Stimulated activated CD4-positive, alpha-beta T cell treated with anti-CD3 and anti-CD28 coated beads, Interleukin-15, amount 100 ng/mL, for 1 hour (primary cell): ENCODE data around the gene OSBPL2.

Experiments used
- DNase-seq, 2 donors: peaks; one replicate each; pipeline ENCODE4 v3.0.0-alpha.2; 2020; ENCODE audit warnings: low read depth in 1 of 2, low spot score in 1 of 2

Gene OSBPL2

DNA sequence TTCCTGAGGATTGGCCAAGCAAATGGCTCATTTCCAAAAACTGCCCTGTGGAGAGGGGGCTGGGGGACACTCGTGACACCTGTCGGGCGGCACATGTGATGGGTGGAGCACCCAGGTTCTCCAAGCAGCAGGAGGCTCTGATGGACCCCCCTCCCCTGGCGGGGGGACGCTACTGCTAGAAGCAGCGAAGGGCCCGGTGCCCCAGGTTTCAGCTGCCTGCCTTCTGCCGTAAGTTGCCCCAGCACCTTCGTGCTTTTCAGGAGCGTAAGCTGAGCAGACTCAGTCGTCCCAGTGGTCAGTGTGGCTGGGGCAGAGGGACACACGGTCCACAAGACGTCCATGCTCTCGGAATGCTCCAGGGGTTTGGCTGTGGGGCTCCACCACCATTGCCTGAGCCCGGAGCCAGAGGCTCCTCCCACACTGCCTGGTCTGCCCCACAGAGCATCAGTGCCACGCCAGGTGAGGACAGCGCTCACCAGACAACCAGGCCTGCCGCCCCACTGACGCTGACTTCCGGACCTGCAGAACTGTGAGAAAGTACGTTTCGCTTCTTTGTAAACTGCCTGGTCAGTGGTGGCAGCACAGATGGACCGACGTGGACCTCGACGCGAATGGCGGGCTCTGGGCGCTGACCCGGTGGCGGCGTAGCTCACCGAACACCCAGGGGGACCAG lies 60.4 kb downstream of the OSBPL2 start:
- no peak for DNase-seq

DNA sequence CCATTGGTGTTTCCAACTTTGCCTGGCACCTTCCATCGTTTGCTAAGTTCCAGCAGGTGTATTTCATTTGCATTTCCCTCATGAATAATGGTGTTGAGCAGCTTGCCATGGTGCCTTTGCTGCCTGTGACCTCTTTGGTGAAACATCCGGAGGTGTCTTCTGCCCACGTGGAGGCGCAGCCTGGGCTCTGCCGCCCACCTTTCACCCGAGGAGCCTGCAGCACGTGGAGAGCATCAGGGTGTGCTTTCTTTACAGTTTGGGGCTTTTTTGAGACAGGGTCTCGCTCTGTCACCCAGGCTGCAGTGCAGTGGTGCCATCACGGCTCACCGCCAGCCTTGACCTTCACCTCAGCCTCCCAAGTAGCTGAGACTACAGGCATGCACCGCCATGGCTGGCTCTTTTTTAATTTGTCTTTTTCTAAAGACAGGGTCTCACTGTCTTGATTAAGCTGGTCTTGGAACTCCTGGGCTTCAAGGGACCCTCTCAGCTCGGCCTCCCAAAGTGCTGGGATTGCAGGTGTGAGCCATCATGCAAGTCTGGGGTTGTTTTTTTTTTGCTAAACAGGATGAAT lies 61.4 kb downstream of the OSBPL2 start:
- no peak for DNase-seq

DNA sequence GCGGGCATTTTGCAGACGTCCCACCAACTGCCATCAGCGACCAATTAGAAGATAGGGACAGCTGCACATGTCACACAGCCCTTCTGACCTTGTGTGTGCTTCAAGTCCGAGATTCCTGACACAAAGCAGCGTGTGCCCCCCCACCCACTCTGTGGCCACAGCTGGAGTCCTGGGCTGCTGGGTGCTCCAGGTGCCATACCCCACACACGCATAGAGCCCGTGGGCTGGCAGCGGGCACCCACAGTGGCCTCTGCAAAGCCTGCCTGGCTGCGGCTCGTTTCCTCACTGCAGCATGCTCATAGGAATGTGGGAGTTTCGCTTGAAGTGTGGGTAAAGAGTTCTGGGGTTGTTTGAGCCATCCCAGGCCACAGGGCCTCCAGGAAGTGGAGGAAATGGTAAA lies 62.0 kb downstream of the OSBPL2 start:
- no peak for DNase-seq

DNA sequence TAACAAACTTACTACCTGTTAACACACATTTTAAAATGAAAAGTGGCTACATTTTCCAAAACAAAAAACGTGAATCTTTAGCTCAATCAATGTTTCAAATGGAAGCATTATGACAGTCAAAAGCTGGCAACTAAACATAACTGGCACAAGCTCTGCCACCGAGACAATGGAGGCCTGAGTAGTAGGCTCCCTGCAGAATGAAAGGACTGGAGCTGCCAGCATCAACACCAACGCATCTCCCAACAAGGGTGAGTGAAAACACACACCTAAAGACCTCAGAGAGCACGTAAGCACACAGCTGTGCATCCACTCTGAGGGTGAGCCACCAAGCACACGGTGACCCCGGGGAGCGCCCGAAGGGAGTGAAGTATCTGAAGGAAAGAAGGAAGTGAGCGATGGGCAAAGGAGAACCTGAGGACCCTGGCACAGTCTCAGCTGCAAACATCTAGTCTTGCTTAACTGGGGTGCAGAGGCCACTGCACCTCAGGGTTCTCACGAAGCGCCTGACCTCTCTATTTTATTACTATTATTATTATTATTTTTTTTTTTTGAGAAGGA lies 62.9 kb downstream of the OSBPL2 start:
- DNase-seq = no peak

DNA sequence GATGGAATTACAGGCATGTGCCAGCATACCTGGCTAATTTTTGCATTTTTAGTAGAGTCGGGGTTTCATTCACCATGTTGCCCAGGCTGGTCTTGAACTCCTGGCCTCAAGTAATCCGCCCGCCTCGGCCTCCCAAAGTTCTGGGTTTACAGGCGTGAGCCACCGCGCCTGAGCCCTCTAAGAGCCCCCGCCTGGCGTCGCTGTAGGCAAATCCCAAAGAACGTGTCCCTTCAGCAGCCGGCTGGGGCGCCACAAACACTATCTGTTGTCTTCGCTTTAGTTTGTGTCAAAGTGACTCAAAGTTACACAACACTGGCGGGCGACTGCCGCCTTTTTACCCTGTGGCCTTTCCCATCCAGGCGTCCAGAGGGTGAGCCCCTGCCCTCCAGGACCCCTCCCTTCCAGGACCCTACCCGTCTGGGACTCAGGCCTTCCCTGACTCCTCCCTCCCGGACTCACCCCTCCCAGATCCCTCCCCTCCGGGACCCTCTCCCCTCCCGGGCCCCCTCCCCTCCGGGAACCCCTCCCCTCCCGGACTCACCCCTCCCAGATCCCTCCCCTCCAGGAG lies 63.5 kb downstream of the OSBPL2 start:
- DNase-seq = peak; percentile 68 to 79

DNA sequence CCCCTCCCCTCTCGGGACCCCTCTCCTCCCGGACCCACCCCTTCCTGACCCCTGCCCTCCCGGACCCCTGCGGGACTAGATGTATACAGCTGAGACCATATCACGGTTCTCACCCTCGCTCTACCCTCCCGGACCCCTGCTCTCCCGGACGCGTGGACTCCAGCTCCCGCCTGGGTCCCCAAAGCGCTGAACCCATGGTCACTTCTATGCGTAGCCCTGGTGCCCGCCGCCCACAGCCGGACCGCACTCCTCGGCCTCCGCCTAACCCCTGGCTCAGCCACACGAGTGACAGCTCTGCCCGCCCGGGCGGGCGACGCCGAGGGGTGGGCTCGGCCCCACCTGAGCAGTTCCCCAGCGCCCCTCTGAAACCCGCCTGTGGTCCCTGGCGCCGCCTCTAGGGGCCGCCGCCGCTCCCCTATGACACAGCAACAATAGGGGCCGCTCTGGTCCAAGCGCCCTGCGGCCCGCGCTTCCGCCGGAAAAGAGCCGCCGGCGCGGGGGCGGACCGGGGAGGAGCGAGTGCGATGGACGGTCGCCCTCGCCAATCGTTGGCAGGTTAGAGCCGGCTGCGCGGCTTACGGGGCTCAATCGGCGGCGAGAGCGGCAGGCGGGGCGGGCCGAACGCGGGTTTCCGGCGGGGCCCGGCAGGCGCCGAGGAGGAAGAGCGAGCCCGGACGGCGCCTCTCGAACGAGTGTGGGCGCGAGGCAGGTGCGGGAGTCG lies 64.2 kb downstream of the OSBPL2 start, which contains the start of gene ADRM1:
Gene ADRM1 (plus strand): TSS at position 657 of the 721 bp plus-strand sequence. CDS start 572 bp downstream, outside the sequence.
- peak; percentile 93 to 97 for DNase-seq

DNA sequence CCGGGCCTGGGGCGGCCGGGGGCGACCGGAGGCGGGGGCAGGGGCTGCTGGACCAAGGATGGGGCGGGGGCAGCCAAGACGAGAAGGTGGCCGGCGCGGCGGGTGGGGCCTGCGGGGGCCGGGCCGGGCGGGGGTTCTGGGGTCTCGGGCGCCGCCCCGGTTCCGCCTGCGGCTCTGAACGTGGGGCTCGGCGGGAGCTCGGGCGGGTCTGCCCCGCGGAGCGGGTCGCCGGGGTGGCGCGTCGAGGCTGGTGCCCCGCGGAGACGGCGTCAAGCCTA lies 64.7 kb downstream of the OSBPL2 start:
- DNase-seq = peak in 1 of 2 donors; percentile 15

DNA sequence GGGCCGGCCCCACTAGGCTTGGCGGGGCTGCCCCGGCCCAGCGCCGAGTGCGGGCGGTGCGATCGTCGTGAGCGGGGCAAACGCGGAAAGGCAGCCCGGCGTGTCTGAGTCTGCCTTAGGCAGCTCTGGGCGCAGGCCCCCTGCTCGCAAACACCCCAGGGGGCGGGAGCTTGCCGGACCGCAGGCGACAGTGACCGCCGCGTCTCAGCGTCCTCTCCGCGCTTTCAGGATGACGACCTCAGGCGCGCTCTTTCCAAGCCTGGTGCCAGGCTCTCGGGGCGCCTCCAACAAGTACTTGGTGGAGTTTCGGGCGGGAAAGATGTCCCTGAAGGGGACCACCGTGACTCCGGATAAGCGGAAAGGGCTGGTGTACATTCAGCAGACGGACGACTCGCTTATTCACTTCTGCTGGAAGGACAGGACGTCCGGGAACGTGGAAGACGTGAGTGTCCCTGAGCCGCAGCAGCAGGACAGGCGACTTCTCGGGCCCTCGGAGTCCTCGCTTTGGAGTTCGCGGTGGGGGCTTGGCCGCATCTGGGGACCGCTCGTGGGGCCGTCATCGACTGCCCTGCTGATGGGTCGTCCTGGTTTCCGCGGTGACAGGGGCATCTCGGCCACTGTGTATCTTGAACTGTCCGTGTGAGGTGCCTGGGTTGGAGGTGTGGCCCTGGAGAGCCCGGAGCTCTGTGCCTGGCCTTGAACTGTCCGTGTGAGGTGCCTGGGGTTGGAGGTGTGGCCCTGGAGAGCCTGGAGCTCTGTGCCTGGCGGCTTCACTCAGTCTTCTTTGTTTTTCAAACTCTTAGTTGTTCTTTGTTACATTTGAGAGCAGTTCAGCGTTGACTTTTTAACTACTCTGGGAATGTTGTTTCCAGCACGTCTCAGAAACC lies 65.3 kb downstream of the OSBPL2 start:
- no peak for DNase-seq

DNA sequence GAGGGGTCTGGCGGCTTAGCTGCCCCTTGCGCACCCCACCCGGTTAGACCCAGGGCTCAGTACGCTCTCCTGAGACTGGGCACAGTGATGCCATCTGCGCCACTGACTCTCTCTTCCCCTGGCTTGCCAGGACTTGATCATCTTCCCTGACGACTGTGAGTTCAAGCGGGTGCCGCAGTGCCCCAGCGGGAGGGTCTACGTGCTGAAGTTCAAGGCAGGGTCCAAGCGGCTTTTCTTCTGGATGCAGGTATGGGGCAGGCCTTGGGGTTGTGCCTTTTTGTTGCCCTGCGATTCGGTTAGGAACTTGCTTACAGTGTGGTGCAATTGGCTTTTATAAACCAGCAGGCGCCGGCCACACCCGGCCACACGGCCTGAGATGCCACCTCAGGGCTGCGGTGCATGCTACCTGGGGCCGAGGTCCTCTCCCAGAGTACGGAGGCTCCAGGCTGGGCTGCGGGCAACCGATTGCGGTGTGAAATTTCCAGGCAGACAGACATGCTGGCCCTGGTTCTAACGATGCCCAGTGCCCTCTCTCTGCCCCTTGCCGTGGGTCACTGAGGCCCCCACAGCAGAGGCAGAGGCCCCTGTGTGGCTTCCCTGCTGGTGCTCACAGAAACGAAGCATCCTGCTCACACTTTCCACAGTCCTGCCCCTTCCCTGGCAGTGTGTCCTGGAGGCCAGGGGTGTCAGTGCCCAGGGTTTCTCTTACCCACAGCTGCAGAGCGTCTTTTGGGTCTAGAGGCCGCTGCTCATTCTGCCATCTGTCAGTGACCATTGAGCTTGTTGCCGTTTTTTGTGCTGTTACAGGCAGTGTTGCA lies 66.2 kb downstream of the OSBPL2 start:
- DNase-seq = no peak

DNA sequence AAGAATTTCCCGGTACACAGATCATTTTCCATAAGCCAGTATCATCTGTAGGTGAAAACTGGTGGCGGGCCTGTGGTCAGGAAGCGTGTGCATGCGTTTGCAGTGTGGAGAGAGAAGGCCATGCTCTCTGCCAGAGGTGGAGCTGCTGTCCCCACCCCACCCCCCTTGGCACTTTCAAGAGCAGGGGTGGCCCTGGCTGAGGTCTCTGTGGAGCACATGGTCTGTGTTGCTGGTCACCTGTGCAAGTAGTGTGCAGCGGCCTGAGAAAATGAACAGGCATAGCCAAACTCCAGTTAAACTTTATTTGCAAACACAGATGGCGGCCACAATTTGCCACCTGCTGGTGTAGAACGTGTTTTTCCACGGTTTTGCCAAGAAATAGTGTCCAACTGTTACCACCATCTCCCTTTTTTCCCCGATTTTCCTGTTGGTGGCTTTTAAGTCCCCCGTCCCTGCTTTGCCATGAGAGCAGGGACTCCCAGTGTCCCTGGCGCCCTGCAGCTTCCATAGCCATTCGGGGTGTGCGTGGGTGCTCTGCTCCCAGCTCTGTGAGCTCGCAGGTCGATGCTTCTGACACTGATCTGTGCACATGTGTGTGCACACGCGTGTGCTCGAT lies 66.9 kb downstream of the OSBPL2 start:
- no peak for DNase-seq

DNA sequence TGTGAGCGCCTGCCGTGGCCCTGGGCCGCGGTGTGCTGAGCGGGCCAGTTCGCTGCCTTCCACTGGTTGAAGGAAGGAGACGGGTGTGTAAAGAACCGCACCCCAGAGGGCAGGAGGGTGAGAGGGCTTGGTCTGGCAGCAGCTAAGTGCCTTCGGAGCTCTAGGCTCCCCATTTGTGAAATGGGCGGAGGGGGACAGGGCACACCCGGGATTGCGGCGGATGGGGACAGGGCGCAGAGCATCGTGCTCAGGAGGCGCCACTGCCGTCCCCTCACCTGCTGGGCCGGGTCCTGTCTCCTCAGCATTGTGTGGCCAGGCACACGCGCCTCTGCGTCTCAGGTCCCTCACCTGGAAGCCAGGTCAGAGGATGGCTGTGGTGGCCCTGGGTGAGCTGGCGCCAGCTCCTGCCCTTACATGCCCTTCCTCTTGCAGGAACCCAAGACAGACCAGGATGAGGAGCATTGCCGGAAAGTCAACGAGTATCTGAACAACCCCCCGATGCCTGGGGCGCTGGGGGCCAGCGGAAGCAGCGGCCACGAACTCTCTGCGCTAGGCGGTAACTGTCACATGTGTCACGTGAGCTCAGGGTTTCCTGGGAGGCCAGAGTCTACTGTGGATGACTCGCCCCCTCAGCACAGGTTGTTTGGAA lies 67.6 kb downstream of the OSBPL2 start:
- no peak for DNase-seq

DNA sequence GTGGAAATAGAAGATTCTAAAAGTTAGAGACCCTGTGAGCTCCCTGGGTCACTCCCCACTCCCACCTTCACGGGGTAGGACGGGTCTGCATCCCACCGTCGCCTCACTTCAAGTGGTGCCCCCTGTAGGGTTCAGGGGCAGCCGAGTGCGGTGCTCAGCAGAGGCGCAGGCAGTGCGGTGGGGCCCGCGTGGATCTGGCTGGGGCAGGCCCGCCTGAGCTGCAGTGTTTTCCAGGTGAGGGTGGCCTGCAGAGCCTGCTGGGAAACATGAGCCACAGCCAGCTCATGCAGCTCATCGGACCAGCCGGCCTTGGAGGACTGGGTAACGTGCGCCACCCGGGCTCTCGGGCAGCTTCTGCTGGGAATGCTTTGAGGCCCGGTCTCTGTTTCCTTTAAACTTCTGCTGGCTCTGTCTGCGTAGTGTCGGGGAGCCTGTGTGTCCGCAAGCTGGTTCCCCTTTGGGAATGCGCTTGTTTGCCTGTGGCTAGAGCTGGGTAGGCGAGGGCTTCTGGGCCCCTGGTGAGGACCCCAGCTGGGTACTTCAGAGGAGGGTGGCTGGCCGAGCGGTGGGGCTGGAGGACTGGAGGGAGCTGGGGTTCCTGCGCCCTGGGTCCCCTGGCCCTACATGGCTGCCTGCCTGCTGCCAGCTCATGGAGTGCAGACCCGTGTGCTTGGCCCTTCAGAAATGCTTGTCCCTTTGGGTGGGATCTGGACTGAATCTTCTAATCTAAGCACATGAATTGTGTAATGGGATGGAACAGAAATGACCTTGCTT lies 68.3 kb downstream of the OSBPL2 start:
- DNase-seq = no peak

DNA sequence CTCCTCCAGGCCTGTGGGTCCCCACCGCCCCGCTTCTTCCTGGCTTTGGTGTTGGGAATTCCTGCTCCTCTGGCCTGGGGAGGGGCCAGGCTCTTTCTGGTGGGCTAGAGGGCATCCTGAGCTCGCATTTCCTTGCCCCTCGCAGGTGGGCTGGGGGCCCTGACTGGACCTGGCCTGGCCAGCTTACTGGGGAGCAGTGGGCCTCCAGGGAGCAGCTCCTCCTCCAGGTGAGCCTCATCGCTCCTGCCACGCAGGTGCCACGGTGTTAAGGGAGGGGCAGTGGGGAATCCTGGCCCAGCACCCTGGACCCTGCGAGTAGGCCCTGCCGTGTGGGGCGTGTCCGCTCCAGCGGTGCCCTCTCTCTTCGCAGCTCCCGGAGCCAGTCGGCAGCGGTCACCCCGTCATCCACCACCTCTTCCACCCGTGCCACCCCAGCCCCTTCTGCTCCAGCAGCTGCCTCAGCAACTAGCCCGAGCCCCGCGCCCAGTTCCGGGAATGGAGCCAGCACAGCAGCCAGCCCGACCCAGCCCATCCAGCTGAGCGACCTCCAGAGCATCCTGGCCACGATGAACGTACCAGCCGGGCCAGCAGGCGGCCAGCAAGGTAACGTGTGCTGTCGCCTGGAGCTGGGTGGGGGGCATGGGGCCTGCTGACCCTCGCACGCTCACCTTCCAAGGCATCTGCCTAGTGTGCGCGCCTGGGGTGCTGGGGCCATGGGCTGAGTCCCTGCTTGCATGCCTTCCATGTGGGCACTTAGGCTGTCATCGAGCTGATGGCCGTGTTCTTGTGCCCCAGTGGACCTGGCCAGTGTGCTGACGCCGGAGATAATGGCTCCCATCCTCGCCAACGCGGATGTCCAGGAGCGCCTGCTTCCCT lies 69.1 kb downstream of the OSBPL2 start:
- DNase-seq = no peak

DNA sequence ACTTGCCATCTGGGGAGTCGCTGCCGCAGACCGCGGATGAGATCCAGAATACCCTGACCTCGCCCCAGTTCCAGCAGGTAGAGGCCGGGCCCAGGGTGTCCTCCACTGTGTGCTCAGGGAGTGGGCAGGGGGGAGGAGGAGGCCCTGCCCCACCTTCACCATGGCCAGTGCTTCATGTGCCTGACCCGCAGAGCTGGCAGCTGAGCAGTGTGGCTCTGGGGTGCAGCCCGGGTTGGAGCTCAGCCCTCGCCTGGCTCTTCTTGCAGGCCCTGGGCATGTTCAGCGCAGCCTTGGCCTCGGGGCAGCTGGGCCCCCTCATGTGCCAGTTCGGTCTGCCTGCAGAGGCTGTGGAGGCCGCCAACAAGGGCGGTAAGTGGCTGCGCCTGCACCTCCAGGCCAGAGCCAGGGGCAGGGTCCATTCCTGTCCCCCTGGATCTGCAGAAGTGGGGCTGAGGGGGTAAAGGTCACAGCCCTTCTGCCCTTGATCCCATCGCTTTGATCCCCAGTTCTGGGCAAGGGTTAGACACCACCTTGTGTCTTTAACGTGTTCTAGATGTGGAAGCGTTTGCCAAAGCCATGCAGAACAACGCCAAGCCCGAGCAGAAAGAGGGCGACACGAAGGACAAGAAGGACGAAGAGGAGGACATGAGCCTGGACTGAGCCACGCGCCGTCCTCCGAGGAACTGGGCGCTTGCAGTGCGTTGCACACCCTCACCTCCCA lies 69.9 kb downstream of the OSBPL2 start:
- no peak for DNase-seq

DNA sequence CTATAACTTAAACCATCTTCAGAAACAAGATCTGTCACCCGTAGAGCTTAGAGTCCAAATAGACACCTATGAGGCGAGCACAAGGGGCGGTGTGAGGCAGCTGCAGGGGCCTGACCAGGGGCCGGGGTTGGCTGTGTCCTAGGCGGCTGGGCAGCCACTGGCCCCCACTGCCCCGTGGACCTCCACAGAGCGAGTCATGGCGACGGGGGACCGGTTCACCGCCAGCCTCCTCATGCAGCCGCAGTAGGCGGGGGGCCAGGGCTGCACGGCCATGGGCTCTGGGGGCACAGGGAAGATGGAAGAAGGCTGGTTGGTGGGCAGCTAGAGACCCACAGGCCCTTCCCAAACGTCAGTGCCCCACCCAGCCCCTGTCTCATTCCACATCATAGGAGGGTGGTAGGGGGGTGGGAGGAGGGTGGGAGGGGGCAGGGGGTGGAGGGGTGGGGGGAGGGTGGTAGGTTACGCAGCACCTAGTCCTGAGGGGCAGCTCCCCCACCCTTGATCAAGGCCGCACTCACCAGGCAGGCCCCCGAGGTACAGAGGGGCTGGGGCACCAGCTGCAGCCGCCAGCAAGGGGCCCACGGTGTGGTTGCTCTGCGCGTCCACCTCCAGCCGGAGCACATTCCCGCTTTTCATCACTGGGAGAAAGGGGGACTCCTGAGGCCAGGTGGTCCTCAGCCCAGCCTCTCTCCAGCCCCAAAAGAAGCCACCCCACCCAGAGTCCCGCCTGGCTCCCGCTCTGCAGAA lies 71.0 kb downstream of the OSBPL2 start:
- DNase-seq = no peak
